Activated CD4-positive, alpha-beta T cell treated with anti-CD3 and anti-CD28 coated beads for 48 hours (primary cell): ENCODE data around the gene GRIK2.

Experiments used
- DNase-seq: peaks from one replicate; pipeline ENCODE4 v3.0.0-alpha.2; 2020

GRIK2 gene

GRCh38 chr6:101650402-101651100 is 257.0 kb downstream of the GRIK2 start:
- DNase-seq, result no peak

GRCh38 chr6:101652079-101652478 is 258.6 kb downstream of the GRIK2 start:
- DNase-seq, result no peak

GRCh38 chr6:101655109-101655508 is 261.6 kb downstream of the GRIK2 start:
- DNase-seq, result no peak

GRCh38 chr6:101662111-101662897 is 268.8 kb downstream of the GRIK2 start:
- DNase-seq, result no peak

GRCh38 chr6:101663100-101663499 is 269.6 kb downstream of the GRIK2 start:
- DNase-seq, result no peak

- no peak for DNase-seq
Measured at GRCh38 chr6:101666256-101666655, 272.7 kb downstream of the GRIK2 start.

- DNase-seq, result no peak
Measured at GRCh38 chr6:101668496-101669030, 275.1 kb downstream of the GRIK2 start.

- DNase-seq, result no peak
Measured at GRCh38 chr6:101676187-101676586, 282.7 kb downstream of the GRIK2 start.

GRCh38 chr6:101682937-101683336 is 289.4 kb downstream of the GRIK2 start:
- no peak for DNase-seq

GRCh38 chr6:101683884-101684283 is 290.4 kb downstream of the GRIK2 start:
- DNase-seq, result no peak

- DNase-seq, result no peak
Measured at GRCh38 chr6:101686653-101687052, 293.1 kb downstream of the GRIK2 start.

GRCh38 chr6:101689156-101689555 is 295.6 kb downstream of the GRIK2 start:
- no peak for DNase-seq

GRCh38 chr6:101689695-101690094 is 296.2 kb downstream of the GRIK2 start:
- no peak for DNase-seq

- DNase-seq, result no peak
Measured at GRCh38 chr6:101700655-101701054, 307.1 kb downstream of the GRIK2 start.

GRCh38 chr6:101703311-101703710 is 309.8 kb downstream of the GRIK2 start:
- no peak for DNase-seq

- DNase-seq, result no peak
Measured at GRCh38 chr6:101705866-101706265, 312.4 kb downstream of the GRIK2 start.

GRCh38 chr6:101706576-101706975 is 313.1 kb downstream of the GRIK2 start:
- no peak for DNase-seq

GRCh38 chr6:101711518-101711917 is 318.0 kb downstream of the GRIK2 start:
- no peak for DNase-seq

- no peak for DNase-seq
Measured at GRCh38 chr6:101716387-101716786, 322.9 kb downstream of the GRIK2 start.

- no peak for DNase-seq
Measured at GRCh38 chr6:101716810-101717209, 323.3 kb downstream of the GRIK2 start.

- DNase-seq, result no peak
Measured at GRCh38 chr6:101719521-101719920, 326.0 kb downstream of the GRIK2 start.

GRCh38 chr6:101722471-101722870 is 329.0 kb downstream of the GRIK2 start:
- DNase-seq, result no peak

GRCh38 chr6:101722991-101723579 is 329.6 kb downstream of the GRIK2 start:
- DNase-seq, result no peak

GRCh38 chr6:101728388-101728787 is 334.9 kb downstream of the GRIK2 start:
- DNase-seq, result no peak
